Smooth muscle cell (in vitro differentiated cells): Measurements from ENCODE around the gene NUP58. TPM values are rescaled to one million over a fixed set of nuclear protein-coding genes. Genes with fewer than 3 reads are reported as not detected.

Source experiments
- DNase-seq: peaks from one replicate; lab custom pipeline; 2025; ENCODE audit not compliant: unreplicated experiment; lab: John Stamatoyannopoulos, UW
- H2AFZ ChIP-seq: fragments of 200-600 bp; sonication (generic); 2 replicates; pipeline ENCODE4 v1.6.0; 2016; ENCODE audit warnings: antibody characterized with exemption, low read depth, mild to moderate bottlenecking
- H3F3A ChIP-seq: fragments of 200-600 bp; sonication (generic); 2 replicates; pipeline ENCODE4 v1.6.0; 2017; ENCODE audit warnings: antibody characterized with exemption, low read depth
- H3K27ac ChIP-seq: fragments of 200-600 bp; sonication (generic); 2 replicates; pipeline ENCODE4 v1.5.1; 2016; ENCODE audit warnings: low read depth, mild to moderate bottlenecking
- H3K27me3 ChIP-seq: fragments of 200-600 bp; sonication (generic); 2 replicates; pipeline ENCODE4 v1.6.1; 2016; ENCODE audit warnings: low read depth, mild to moderate bottlenecking
- H3K36me3 ChIP-seq: fragments of 200-600 bp; sonication (generic); 2 replicates; pipeline ENCODE4 v1.5.1; 2016; ENCODE audit warnings: low read depth
- H3K4me1 ChIP-seq: fragments of 200-600 bp; sonication (generic); 2 replicates; pipeline ENCODE4 v1.5.1; 2016; ENCODE audit warnings: low read depth
- H3K4me2 ChIP-seq: fragments of 200-600 bp; sonication (generic); 2 replicates; pipeline ENCODE4 v1.6.0; 2016; ENCODE audit warnings: mild to moderate bottlenecking
- H3K4me3 ChIP-seq: fragments of 200-600 bp; sonication (generic); 2 replicates; pipeline ENCODE4 v1.5.1; 2016; ENCODE audit warnings: mild to moderate bottlenecking
- H3K79me2 ChIP-seq: fragments of 200-600 bp; sonication (generic); 2 replicates; pipeline ENCODE4 v1.6.0; 2016; ENCODE audit warnings: low read depth, mild to moderate bottlenecking
- H3K9ac ChIP-seq: fragments of 200-600 bp; sonication (generic); 2 replicates; pipeline ENCODE4 v1.6.0; 2016; ENCODE audit warnings: low read depth
- H3K9me3 ChIP-seq: fragments of 200-600 bp; sonication (generic); replicated peaks from 2 replicates; pipeline ENCODE4 v1.5.1; 2016; ENCODE audit warnings: low read depth
- H4K20me1 ChIP-seq: fragments of 200-600 bp; sonication (generic); 2 replicates; pipeline ENCODE4 v1.6.0; 2016; ENCODE audit warnings: low read depth
- CTCF ChIP-seq: fragments of 200-600 bp; sonication (generic); IDR thresholded peaks from 2 replicates; pipeline ENCODE4 v1.5.1; 2017; ENCODE audit warnings: borderline replicate concordance, mild to moderate bottlenecking, antibody characterized with exemption; ENCODE audit not compliant: insufficient read depth, poor library complexity, severe bottlenecking
- WGBS: methylation state at CpG from one replicate; pipeline ENCODE4 v1.1.7; 2016; ENCODE audit warnings: low lambda C conversion rate; 5-methylcytosine and 5-hydroxymethylcytosine counted together
- polyA plus RNA-seq: library from polyadenylated mRNA; unstranded; fragments of >200 nt; fragmentation: Nextera tagmentation; extraction: Ambion mirVana; gene quantifications from 2 replicates; pipeline ENCODE4 v1.2.1, GENCODE V29; 2016
- total RNA-seq: library from RNA; depleted of rRNA; stranded (reverse); fragments of >200 nt; gene quantifications from 2 replicates; pipeline ENCODE4 v1.2.3, GENCODE V29; 2014

The NUP58 gene
- total and polyA plus RNA-seq, 2 experiments from 2014 or later, result 20.3 to 83.0 TPM

GRCh38 chr13:25329706-25330105 is 28.3 kb downstream of the NUP58 start:
- Histone ChIP-seq H3K79me2 (peaks cover 8% of the 10 kb centered on the region), H3K36me3 (peaks cover 54% of the 10 kb centered on the region), H3K9ac (no peak overlapping the region), H3K4me1 (no peaks in the 10 kb centered on the region), H3F3A (no peaks in the 10 kb centered on the region), H3K27ac (peak overlapping the region; percentile 47), H3K4me2 (no peak overlapping the region), H3K9me3 (no peaks in the 10 kb centered on the region), H3K27me3 (no peaks in the 10 kb centered on the region), H3K4me3 (no peak overlapping the region), H2AFZ (no peak overlapping the region), H4K20me1 (peaks cover 37% of the 10 kb centered on the region)
- no peak for DNase-seq
- no peak for TF ChIP-seq CTCF
- 89% methylated on average over 4 of the region's 4 CpGs for WGBS

- no peaks in the 10 kb centered on the region for H3K9me3 ChIP-seq
- no peak overlapping the region for H3K9ac ChIP-seq
- TF ChIP-seq CTCF, result no peak
- no peaks in the 10 kb centered on the region for H3K4me1 ChIP-seq
- no peak overlapping the region for H3K4me2 ChIP-seq
- no peaks in the 10 kb centered on the region for H3F3A ChIP-seq
- 80% methylated on average over 1 of the region's 1 CpG for WGBS
- H3K27me3 ChIP-seq, result no peaks in the 10 kb centered on the region
- H2AFZ ChIP-seq, result no peak overlapping the region
- no peak overlapping the region for H3K4me3 ChIP-seq
- H4K20me1 ChIP-seq, result peaks cover 44% of the 10 kb centered on the region
- peak overlapping the region; percentile 47 for H3K27ac ChIP-seq
- H3K36me3 ChIP-seq, result peaks cover 49% of the 10 kb centered on the region
- peaks cover 9% of the 10 kb centered on the region for H3K79me2 ChIP-seq
- no peak for DNase-seq
Measured at GRCh38 chr13:25330541-25330940, 29.1 kb downstream of the NUP58 start.

- Histone ChIP-seq H3K27ac (no peak overlapping the region), H3F3A (no peaks in the 10 kb centered on the region), H3K4me2 (no peak overlapping the region), H3K4me3 (no peak overlapping the region), H3K4me1 (no peaks in the 10 kb centered on the region), H3K9me3 (no peaks in the 10 kb centered on the region), H3K27me3 (no peaks in the 10 kb centered on the region), H3K9ac (no peak overlapping the region), H4K20me1 (peaks cover 45% of the 10 kb centered on the region), H3K36me3 (peaks cover 34% of the 10 kb centered on the region), H2AFZ (no peak overlapping the region), H3K79me2 (peaks cover 9% of the 10 kb centered on the region)
- WGBS, result 83% methylated on average over 3 of the region's 3 CpGs
- TF ChIP-seq CTCF, result no peak
- no peak for DNase-seq
Measured at GRCh38 chr13:25335856-25336255, 34.4 kb downstream of the NUP58 start.

- no peaks in the 10 kb centered on the region for H4K20me1 ChIP-seq
- no peak overlapping the region for H3K27ac ChIP-seq
- H3K4me3 ChIP-seq, result no peak overlapping the region
- H3K79me2 ChIP-seq, result no peaks in the 10 kb centered on the region
- no peaks in the 10 kb centered on the region for H3K36me3 ChIP-seq
- no peak overlapping the region for H3K9ac ChIP-seq
- H3K4me1 ChIP-seq, result no peaks in the 10 kb centered on the region
- no peak overlapping the region for H3K4me2 ChIP-seq
- no peak for TF ChIP-seq CTCF
- DNase-seq, result no peak
- no peak overlapping the region for H2AFZ ChIP-seq
- WGBS, result 97% methylated on average over 2 of the region's 2 CpGs
- H3K27me3 ChIP-seq, result no peaks in the 10 kb centered on the region
- H3F3A ChIP-seq, result peaks cover 9% of the 10 kb centered on the region
- no peaks in the 10 kb centered on the region for H3K9me3 ChIP-seq
Measured at GRCh38 chr13:25345576-25345975, 44.2 kb downstream of the NUP58 start.
